Measurements from ENCODE around the gene OSBPL9.
"Not testable (repeated sequence)": the region's sequence is repeated elsewhere in the genome, so short reads cannot be mapped to it uniquely, and the experiment has no call there.

The OSBPL9 gene

GRCh38 chr1:51780927-51781326, 164.0 kb downstream of the OSBPL9 start:
- DNase-seq (ENCODE audit: low read depth in 2 of 2, low spot score in 1 of 2): no peak

- no peak for DNase-seq (ENCODE audit: low read depth in 2 of 2, low spot score in 1 of 2)
These were observed 168.1 kb downstream of the OSBPL9 start for GRCh38 chr1:51784997-51785421.

GRCh38 chr1:51788938-51789337, 172.0 kb downstream of the OSBPL9 start:
- no peak for DNase-seq (ENCODE audit: low read depth in 2 of 2, low spot score in 1 of 2)

GRCh38 chr1:51789342-51789741, 172.4 kb downstream of the OSBPL9 start:
- DNase-seq (ENCODE audit: low read depth in 2 of 2, low spot score in 1 of 2): no peak

GRCh38 chr1:51790385-51790784, 173.5 kb downstream of the OSBPL9 start:
- no peak for DNase-seq (ENCODE audit: low read depth in 2 of 2, low spot score in 1 of 2)

- DNase-seq (ENCODE audit: low read depth in 2 of 2, low spot score in 1 of 2): no peak
These were observed 175.0 kb downstream of the OSBPL9 start for GRCh38 chr1:51791888-51792287.

GRCh38 chr1:51792864-51793263, 176.0 kb downstream of the OSBPL9 start:
- DNase-seq (ENCODE audit: low read depth in 2 of 2, low spot score in 1 of 2): no peak

- no peak for DNase-seq (ENCODE audit: low read depth in 2 of 2, low spot score in 1 of 2)
These were observed 177.4 kb downstream of the OSBPL9 start for GRCh38 chr1:51794260-51794659.

GRCh38 chr1:51794868-51795267, 178.0 kb downstream of the OSBPL9 start:
- no peak for DNase-seq (ENCODE audit: low read depth in 2 of 2, low spot score in 1 of 2)

- DNase-seq (ENCODE audit: low read depth in 2 of 2, low spot score in 1 of 2): no peak
These were observed 182.5 kb downstream of the OSBPL9 start for GRCh38 chr1:51799372-51799771.

GRCh38 chr1:51814513-51814912, 197.6 kb downstream of the OSBPL9 start:
- DNase-seq (ENCODE audit: low read depth in 2 of 2, low spot score in 1 of 2): no peak

GRCh38 chr1:51818487-51818886, 201.6 kb downstream of the OSBPL9 start:
- DNase-seq (ENCODE audit: low read depth in 2 of 2, low spot score in 1 of 2): no peak

GRCh38 chr1:51819021-51819420, 202.1 kb downstream of the OSBPL9 start:
- DNase-seq (ENCODE audit: low read depth in 2 of 2, low spot score in 1 of 2): not testable (repeated sequence)

GRCh38 chr1:51819810-51820209, 202.9 kb downstream of the OSBPL9 start:
- DNase-seq (ENCODE audit: low read depth in 2 of 2, low spot score in 1 of 2): no peak

- DNase-seq (ENCODE audit: low read depth in 2 of 2, low spot score in 1 of 2): no peak
These were observed 212.2 kb downstream of the OSBPL9 start for GRCh38 chr1:51829058-51829457.

- DNase-seq (ENCODE audit: low read depth in 2 of 2, low spot score in 1 of 2): no peak
These were observed 216.8 kb downstream of the OSBPL9 start for GRCh38 chr1:51833700-51834099.

- DNase-seq (ENCODE audit: low read depth in 2 of 2, low spot score in 1 of 2): no peak
These were observed 220.4 kb downstream of the OSBPL9 start for GRCh38 chr1:51837243-51837642.

Data from stimulated activated CD8-positive, alpha-beta memory T cell treated with anti-CD3 and anti-CD28 coated beads, Interleukin-4, amount 100 ng/mL, for 4 hours (primary cell).